ENCODE results near the gene CD300LF.

- TF ChIP-seq POLR2A (IDR thresholded peaks at IDR 0.05) (no peak), POLR2AphosphoS5 (IDR thresholded peaks at IDR 0.05) (no peak)
Measured at GRCh38 chr17:74682028-74682427, 30.7 kb downstream of the CD300LF start.

Measured in gastroesophageal sphincter (tissue), 2 donors.